ENCODE measurements around the gene ISM1.

DNA sequence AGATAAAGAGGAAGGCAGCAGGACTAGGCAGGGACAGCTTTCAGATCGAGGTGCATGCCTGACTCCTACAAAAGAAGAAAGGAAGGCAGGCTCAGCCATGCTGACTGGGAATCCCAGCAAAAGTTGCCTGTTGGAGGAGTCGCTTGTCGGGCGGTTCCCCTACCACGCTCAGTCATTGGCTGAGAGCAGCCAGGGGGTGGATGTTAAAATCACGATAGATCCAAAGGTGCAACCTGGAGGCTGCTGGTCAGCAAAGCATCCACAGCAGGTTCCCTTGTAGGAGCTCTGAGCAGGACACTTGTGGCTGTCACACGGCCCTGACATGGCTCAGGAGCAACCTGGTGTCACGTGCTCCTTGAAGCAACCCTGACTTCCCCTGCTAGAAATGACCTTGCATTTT, 74.6 kb downstream of the ISM1 start:
- TF ChIP-seq, protein P1, sequence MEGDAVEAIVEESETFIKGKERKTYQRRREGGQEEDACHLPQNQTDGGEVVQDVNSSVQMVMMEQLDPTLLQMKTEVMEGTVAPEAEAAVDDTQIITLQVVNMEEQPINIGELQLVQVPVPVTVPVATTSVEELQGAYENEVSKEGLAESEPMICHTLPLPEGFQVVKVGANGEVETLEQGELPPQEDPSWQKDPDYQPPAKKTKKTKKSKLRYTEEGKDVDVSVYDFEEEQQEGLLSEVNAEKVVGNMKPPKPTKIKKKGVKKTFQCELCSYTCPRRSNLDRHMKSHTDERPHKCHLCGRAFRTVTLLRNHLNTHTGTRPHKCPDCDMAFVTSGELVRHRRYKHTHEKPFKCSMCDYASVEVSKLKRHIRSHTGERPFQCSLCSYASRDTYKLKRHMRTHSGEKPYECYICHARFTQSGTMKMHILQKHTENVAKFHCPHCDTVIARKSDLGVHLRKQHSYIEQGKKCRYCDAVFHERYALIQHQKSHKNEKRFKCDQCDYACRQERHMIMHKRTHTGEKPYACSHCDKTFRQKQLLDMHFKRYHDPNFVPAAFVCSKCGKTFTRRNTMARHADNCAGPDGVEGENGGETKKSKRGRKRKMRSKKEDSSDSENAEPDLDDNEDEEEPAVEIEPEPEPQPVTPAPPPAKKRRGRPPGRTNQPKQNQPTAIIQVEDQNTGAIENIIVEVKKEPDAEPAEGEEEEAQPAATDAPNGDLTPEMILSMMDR (IDR thresholded peaks at IDR 0.05) = no peak
- no peak for TF ChIP-seq POLR2A (IDR thresholded peaks at IDR 0.05)

Measured in prostate gland (tissue), 2 donors.